Spinal cord (tissue), 10 donors: ENCODE measurements around the gene PRM1. TPM values are rescaled to one million over a fixed set of nuclear protein-coding genes. Genes with fewer than 3 reads are reported as not detected.
"Not testable (repeated sequence)": the region's sequence is repeated elsewhere in the genome, so short reads cannot be mapped to it uniquely, and the experiment has no call there.

Source experiments
- DNase-seq, 6 donors: peaks; one replicate each; pipeline versions ENCODE4 v3.0.0 to v3.0.0-alpha.2; 2013 to 2015; ENCODE audit warnings: low spot score in 6 of 6, low read depth in 4 of 6
- H3K27ac ChIP-seq: one replicate; pipeline ENCODE4 v1.5.1; 2013; ENCODE audit warnings: low read depth, low read length, control low read depth
- H3K27me3 ChIP-seq: one replicate; pipeline ENCODE4 v1.6.1; 2013; ENCODE audit warnings: low read length; ENCODE audit not compliant: control insufficient read depth, insufficient read depth
- H3K36me3 ChIP-seq: one replicate; pipeline ENCODE4 v1.6.1; 2013; ENCODE audit warnings: low read length; ENCODE audit not compliant: control insufficient read depth, insufficient read depth
- H3K4me1 ChIP-seq: one replicate; pipeline ENCODE4 v1.6.1; 2013; ENCODE audit warnings: low read length; ENCODE audit not compliant: control insufficient read depth, insufficient read depth
- H3K4me3 ChIP-seq: one replicate; pipeline ENCODE4 v1.5.1; 2013; ENCODE audit warnings: low read depth, low read length, control low read depth
- H3K9me3 ChIP-seq: one replicate; pipeline ENCODE4 v1.6.1; 2013; ENCODE audit warnings: low read length; ENCODE audit not compliant: control insufficient read depth, insufficient read depth
- WGBS: methylation state at CpG from one replicate; pipeline ENCODE4 v1.1.5; 2013; ENCODE audit warnings: missing lambda C conversion rate; ENCODE audit not compliant: insufficient coverage; 5-methylcytosine and 5-hydroxymethylcytosine counted together
- polyA plus RNA-seq, 2 donors: library from polyadenylated mRNA; unstranded; fragments of 120-200 nt; gene quantifications; one replicate each; pipeline ENCODE4 v1.2.1, GENCODE V29; 2013; ENCODE audit not compliant: insufficient read length in 2 of 2
- total RNA-seq, 2 donors: library from RNA; depleted of rRNA in 1 of 2; stranded (reverse); fragments of 120-200 nt in 1 of 2; fragments of >200 nt in 1 of 2; gene quantifications; one replicate each; pipeline versions ENCODE4 v1.2.3 to v1.2.4, GENCODE V29; 2013 to 2014
- donor health status: healthy.

The PRM1 gene
- total and polyA plus RNA-seq, 4 donors = not detected

- Histone ChIP-seq H3K27me3 (no peaks in the 10 kb centered on the region), H3K36me3 (no peaks in the 10 kb centered on the region), H3K9me3 (no peaks in the 10 kb centered on the region), H3K4me1 (no peaks in the 10 kb centered on the region), H3K4me3 (no peak overlapping the region), H3K27ac (no peak overlapping the region)
- 89% methylated on average over 4 of the region's 7 CpGs for WGBS
- no peak for DNase-seq
Observed at GRCh38 chr16:11306997-11307638, 26.0 kb upstream of the PRM1 start.

GRCh38 chr16:11306381-11306780 is 25.3 kb upstream of the PRM1 start:
- no peak overlapping the region for H3K4me3 ChIP-seq
- H3K9me3 ChIP-seq = no peaks in the 10 kb centered on the region
- no peaks in the 10 kb centered on the region for H3K27me3 ChIP-seq
- DNase-seq = no peak
- H3K27ac ChIP-seq = no peak overlapping the region
- no peaks in the 10 kb centered on the region for H3K36me3 ChIP-seq
- no peaks in the 10 kb centered on the region for H3K4me1 ChIP-seq
- WGBS = 76% methylated on average over 3 of the region's 8 CpGs

- WGBS = 77% methylated on average over 18 of the region's 18 CpGs
- Histone ChIP-seq H3K4me1 (no peaks in the 10 kb centered on the region), H3K4me3 (no peak overlapping the region), H3K9me3 (no peaks in the 10 kb centered on the region), H3K27ac (no peak overlapping the region), H3K27me3 (no peaks in the 10 kb centered on the region), H3K36me3 (no peaks in the 10 kb centered on the region)
- DNase-seq = no peak
Observed at GRCh38 chr16:11303405-11304138, 22.4 kb upstream of the PRM1 start.

GRCh38 chr16:11302977-11303376 is 21.8 kb upstream of the PRM1 start:
- no peak overlapping the region for H3K4me3 ChIP-seq
- H3K9me3 ChIP-seq = no peaks in the 10 kb centered on the region
- H3K27ac ChIP-seq = no peak overlapping the region
- no peak for DNase-seq
- H3K36me3 ChIP-seq = no peaks in the 10 kb centered on the region
- WGBS = 73% methylated on average over 2 of the region's 4 CpGs
- H3K4me1 ChIP-seq = peaks cover under 1% of the 10 kb centered on the region
- H3K27me3 ChIP-seq = no peaks in the 10 kb centered on the region

GRCh38 chr16:11301645-11302501 is 20.7 kb upstream of the PRM1 start:
- H3K27ac ChIP-seq = no peak overlapping the region
- no peak for DNase-seq
- no peaks in the 10 kb centered on the region for H3K36me3 ChIP-seq
- H3K9me3 ChIP-seq = no peaks in the 10 kb centered on the region
- no peak overlapping the region for H3K4me3 ChIP-seq
- H3K4me1 ChIP-seq = peaks cover 10% of the 10 kb centered on the region
- H3K27me3 ChIP-seq = no peaks in the 10 kb centered on the region
- WGBS = 79% methylated on average over 2 of the region's 4 CpGs

- no peaks in the 10 kb centered on the region for H3K9me3 ChIP-seq
- H3K27me3 ChIP-seq = no peaks in the 10 kb centered on the region
- H3K27ac ChIP-seq = no peak overlapping the region
- DNase-seq = no peak
- H3K36me3 ChIP-seq = no peaks in the 10 kb centered on the region
- peaks cover 10% of the 10 kb centered on the region for H3K4me1 ChIP-seq
- no peak overlapping the region for H3K4me3 ChIP-seq
- WGBS = 62% methylated on average over 6 of the region's 7 CpGs
Observed at GRCh38 chr16:11300560-11300892, 19.4 kb upstream of the PRM1 start.

GRCh38 chr16:11299865-11300559 is 18.9 kb upstream of the PRM1 start:
- Histone ChIP-seq H3K4me3 (no peak overlapping the region), H3K27me3 (no peaks in the 10 kb centered on the region), H3K36me3 (no peaks in the 10 kb centered on the region), H3K9me3 (no peaks in the 10 kb centered on the region), H3K4me1 (peaks cover 10% of the 10 kb centered on the region), H3K27ac (no peak overlapping the region)
- DNase-seq = no peak
- WGBS = 83% methylated on average over 6 of the region's 6 CpGs

- H3K27ac ChIP-seq, H3K27me3 ChIP-seq, H3K4me3 ChIP-seq, H3K9me3 ChIP-seq, H3K36me3 ChIP-seq, H3K4me1 ChIP-seq, DNase-seq: not testable (repeated sequence)
- 83% methylated on average over 8 of the region's 13 CpGs for WGBS
Observed at GRCh38 chr16:11298950-11299547, 17.9 kb upstream of the PRM1 start.
